ENCODE results near the gene FAM3A. TPM values are rescaled to one million over a fixed set of nuclear protein-coding genes. Genes with fewer than 3 reads are reported as not detected.

FAM3A gene
- total RNA-seq, 1 experiment from 2014 or later, result 88.8 TPM

DNA sequence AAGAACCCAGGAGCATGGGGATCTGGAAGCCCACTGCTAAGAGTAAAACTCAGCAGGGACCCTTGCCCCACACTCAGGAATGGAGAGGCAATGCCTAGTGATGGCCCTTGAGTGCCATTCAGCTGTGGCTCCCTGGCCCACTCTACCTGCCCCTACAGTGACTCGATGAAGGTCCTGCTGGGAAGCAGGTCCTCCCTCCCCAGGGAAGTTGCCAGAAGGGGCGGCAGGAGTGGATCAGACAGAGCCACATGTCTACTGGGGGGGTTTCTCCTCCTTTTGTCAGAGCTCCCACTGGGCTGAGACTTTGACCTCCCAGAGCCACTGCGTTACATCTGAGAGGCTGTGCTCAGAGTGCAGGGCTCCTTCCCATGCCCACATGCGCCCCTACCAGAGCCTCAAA is 26.9 kb downstream of the FAM3A start:
- Histone ChIP-seq H3K9me3 (ENCODE audit: control insufficient read depth, insufficient read depth, low read depth, low read length) (no peaks in the 10 kb centered on the region), H3K4me1 (ENCODE audit: control insufficient read depth, insufficient read depth, low read length) (peaks cover 28% of the 10 kb centered on the region), H3K27me3 (ENCODE audit: control insufficient read depth, insufficient read depth, low read length) (no peaks in the 10 kb centered on the region), H3K4me3 (ENCODE audit: low read depth in 2 of 2, low read length in 2 of 2) (peak overlapping the region; percentile 60 to 72), H3K27ac (ENCODE audit: low read length) (peak overlapping the region; percentile 82), H3K36me3 (ENCODE audit: control insufficient read depth, insufficient read depth, low read length) (no peaks in the 10 kb centered on the region)
- TF ChIP-seq SIN3A (IDR thresholded peaks at IDR 0.05; ENCODE audit: borderline replicate concordance, insufficient read depth, low read depth, low read length), result no peak
- TF ChIP-seq, protein P1, sequence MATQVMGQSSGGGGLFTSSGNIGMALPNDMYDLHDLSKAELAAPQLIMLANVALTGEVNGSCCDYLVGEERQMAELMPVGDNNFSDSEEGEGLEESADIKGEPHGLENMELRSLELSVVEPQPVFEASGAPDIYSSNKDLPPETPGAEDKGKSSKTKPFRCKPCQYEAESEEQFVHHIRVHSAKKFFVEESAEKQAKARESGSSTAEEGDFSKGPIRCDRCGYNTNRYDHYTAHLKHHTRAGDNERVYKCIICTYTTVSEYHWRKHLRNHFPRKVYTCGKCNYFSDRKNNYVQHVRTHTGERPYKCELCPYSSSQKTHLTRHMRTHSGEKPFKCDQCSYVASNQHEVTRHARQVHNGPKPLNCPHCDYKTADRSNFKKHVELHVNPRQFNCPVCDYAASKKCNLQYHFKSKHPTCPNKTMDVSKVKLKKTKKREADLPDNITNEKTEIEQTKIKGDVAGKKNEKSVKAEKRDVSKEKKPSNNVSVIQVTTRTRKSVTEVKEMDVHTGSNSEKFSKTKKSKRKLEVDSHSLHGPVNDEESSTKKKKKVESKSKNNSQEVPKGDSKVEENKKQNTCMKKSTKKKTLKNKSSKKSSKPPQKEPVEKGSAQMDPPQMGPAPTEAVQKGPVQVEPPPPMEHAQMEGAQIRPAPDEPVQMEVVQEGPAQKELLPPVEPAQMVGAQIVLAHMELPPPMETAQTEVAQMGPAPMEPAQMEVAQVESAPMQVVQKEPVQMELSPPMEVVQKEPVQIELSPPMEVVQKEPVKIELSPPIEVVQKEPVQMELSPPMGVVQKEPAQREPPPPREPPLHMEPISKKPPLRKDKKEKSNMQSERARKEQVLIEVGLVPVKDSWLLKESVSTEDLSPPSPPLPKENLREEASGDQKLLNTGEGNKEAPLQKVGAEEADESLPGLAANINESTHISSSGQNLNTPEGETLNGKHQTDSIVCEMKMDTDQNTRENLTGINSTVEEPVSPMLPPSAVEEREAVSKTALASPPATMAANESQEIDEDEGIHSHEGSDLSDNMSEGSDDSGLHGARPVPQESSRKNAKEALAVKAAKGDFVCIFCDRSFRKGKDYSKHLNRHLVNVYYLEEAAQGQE (IDR thresholded peaks at IDR 0.05; ENCODE audit: insufficient read depth in 1 of 2, low read depth in 2 of 2, low read length in 1 of 2), result no peak
- no peak for TF ChIP-seq TCF7L2 (IDR thresholded peaks at IDR 0.05; ENCODE audit: low read depth, low read length)
- TF ChIP-seq CTCF (IDR thresholded peaks at IDR 0.05), result no peak
- no peak for TF ChIP-seq POLR2AphosphoS5 (IDR thresholded peaks at IDR 0.05; ENCODE audit: low read depth, low read length)
- intact Hi-C loops (cut with micrococcal nuclease; ENCODE audit: unreplicated experiment), result no loop called here
- ATAC-seq (no peak), DNase-seq (ENCODE audit: low read depth, low spot score) (no peak)
- CTCF ChIA-PET, result interaction anchor here (0.5 to 0.8 kb wide), 2 partner anchors 66 to 116 kb away, joined by 3 to 10 read pairs; no protein-coding TSS in a partner anchor
- BruUV-seq (replicated peaks), result no TSS peak
- POLR2A ChIA-PET, result interaction anchor here (0.6 kb wide), 1 partner anchor 72 kb away, joined by 7 read pairs; no protein-coding TSS in a partner anchor
- in situ Hi-C loops (cut with HindIII; ENCODE audit: low pct_unique_long_range_greater_than_20kb, low sequenced_read_pairs), result no loop called here

- H3K9me3 ChIP-seq (ENCODE audit: control insufficient read depth, insufficient read depth, low read depth, low read length), result no peaks in the 10 kb centered on the region
- intact Hi-C loops (cut with micrococcal nuclease; ENCODE audit: unreplicated experiment) (no loop called here), in situ Hi-C loops (cut with HindIII; ENCODE audit: low pct_unique_long_range_greater_than_20kb, low sequenced_read_pairs) (no loop called here)
- ATAC-seq (no peak), DNase-seq (ENCODE audit: low read depth, low spot score) (no peak)
- peaks cover 28% of the 10 kb centered on the region for H3K4me1 ChIP-seq (ENCODE audit: control insufficient read depth, insufficient read depth, low read length)
- H3K4me3 ChIP-seq (ENCODE audit: low read depth in 2 of 2, low read length in 2 of 2), result no peak overlapping the region
- no TSS peak for BruUV-seq (replicated peaks)
- CTCF ChIA-PET, result no interaction called here
- no peaks in the 10 kb centered on the region for H3K27me3 ChIP-seq (ENCODE audit: control insufficient read depth, insufficient read depth, low read length)
- H3K27ac ChIP-seq (ENCODE audit: low read length), result no peak overlapping the region
- H3K36me3 ChIP-seq (ENCODE audit: control insufficient read depth, insufficient read depth, low read length), result no peaks in the 10 kb centered on the region
- TF ChIP-seq POLR2AphosphoS5 (IDR thresholded peaks at IDR 0.05; ENCODE audit: low read depth, low read length) (no peak), SIN3A (IDR thresholded peaks at IDR 0.05; ENCODE audit: borderline replicate concordance, insufficient read depth, low read depth, low read length) (no peak), CTCF (IDR thresholded peaks at IDR 0.05) (no peak), TCF7L2 (IDR thresholded peaks at IDR 0.05; ENCODE audit: low read depth, low read length) (no peak)
- TF ChIP-seq, protein P1 (IDR thresholded peaks at IDR 0.05; ENCODE audit: insufficient read depth in 1 of 2, low read depth in 2 of 2, low read length in 1 of 2), result no peak
- POLR2A ChIA-PET, result no interaction called here
These were observed 27.5 kb downstream of the FAM3A start for GRCh38 chrX:154488336-154489075.
